Measurements from ENCODE around the gene PTPRG. TPM values are rescaled to one million over a fixed set of nuclear protein-coding genes. Genes with fewer than 3 reads are reported as not detected.

Gene PTPRG
- total and polyA plus RNA-seq, 7 donors: 0.69 to 76.3 (median 62.7) TPM

GRCh38 chr3:61861410-61861809 lies 300.0 kb downstream of the PTPRG start:
- TF ChIP-seq POLR2A (IDR thresholded peaks at IDR 0.05) (no peak), POLR2AphosphoS5 (IDR thresholded peaks at IDR 0.05) (no peak), EP300 (IDR thresholded peaks at IDR 0.05) (no peak)
- TF ChIP-seq, protein P1, sequence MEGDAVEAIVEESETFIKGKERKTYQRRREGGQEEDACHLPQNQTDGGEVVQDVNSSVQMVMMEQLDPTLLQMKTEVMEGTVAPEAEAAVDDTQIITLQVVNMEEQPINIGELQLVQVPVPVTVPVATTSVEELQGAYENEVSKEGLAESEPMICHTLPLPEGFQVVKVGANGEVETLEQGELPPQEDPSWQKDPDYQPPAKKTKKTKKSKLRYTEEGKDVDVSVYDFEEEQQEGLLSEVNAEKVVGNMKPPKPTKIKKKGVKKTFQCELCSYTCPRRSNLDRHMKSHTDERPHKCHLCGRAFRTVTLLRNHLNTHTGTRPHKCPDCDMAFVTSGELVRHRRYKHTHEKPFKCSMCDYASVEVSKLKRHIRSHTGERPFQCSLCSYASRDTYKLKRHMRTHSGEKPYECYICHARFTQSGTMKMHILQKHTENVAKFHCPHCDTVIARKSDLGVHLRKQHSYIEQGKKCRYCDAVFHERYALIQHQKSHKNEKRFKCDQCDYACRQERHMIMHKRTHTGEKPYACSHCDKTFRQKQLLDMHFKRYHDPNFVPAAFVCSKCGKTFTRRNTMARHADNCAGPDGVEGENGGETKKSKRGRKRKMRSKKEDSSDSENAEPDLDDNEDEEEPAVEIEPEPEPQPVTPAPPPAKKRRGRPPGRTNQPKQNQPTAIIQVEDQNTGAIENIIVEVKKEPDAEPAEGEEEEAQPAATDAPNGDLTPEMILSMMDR (IDR thresholded peaks at IDR 0.05): no peak
- Histone ChIP-seq H3K27me3 (no peaks in the 10 kb centered on the region), H3K36me3 (no peaks in the 10 kb centered on the region), H3K4me1 (peaks cover 0 to 57% (median 55%) of the 10 kb centered on the region in 4 donors), H3K9me3 (no peaks in the 10 kb centered on the region), H3K4me3 (no peak overlapping the region), H3K27ac (no peak overlapping the region)
- WGBS, 2 donors: 95 to 98% methylated on average over 1 of the region's 1 CpG
- intact Hi-C loops (cut with DNase I): loop anchor here (5.0 kb wide), 2 partner anchors 66 to 224 kb away; no protein-coding TSS in a partner anchor
- DNase-seq: no peak

DNA sequence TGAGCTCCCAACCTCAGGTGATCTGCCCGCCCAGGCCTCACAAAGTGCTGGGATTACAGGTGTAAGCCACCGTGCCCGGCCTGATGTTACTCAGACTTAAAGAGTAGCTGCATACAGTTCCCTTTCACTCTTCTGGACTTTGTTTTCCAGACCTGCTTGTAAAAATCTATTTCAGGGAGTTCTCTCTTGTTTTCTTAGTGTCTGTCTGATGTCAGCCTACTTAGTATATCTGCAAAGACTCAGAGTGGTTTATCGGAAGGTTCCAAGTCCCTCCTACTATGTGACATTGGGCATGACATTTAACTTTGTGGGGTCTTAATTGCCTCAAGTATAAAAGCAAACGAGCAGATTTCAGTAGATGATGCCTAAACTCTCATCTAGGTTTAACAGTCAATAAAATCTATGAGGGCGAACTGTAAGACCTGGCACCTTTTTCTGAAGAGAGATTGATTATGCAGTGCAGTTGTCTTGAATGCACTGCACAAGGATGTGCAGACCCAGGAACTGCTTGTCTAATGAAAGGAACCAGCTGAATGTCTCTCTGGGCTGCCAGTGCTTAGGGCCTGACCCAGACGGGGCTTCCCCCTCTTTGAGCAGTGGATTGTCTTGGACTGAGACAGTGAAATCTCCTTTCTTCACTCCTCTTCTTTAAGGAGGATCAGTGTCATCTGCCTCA lies 301.4 kb downstream of the PTPRG start:
- no peak overlapping the region for H3K4me3 ChIP-seq
- no peaks in the 10 kb centered on the region for H3K9me3 ChIP-seq
- intact Hi-C loops (cut with DNase I): loop anchor here (5.0 kb wide), 2 partner anchors 65 to 225 kb away; no protein-coding TSS in a partner anchor
- H3K27me3 ChIP-seq: no peaks in the 10 kb centered on the region
- 69 to 70% methylated on average over 7 of the region's 7 CpGs for WGBS, 2 donors
- no peak for DNase-seq
- H3K4me1 ChIP-seq: peaks cover 0 to 57% (median 55%) of the 10 kb centered on the region in 4 donors
- TF ChIP-seq POLR2A (IDR thresholded peaks at IDR 0.05) (no peak), EP300 (IDR thresholded peaks at IDR 0.05) (peak in 1 of 4 donors; percentile 35), POLR2AphosphoS5 (IDR thresholded peaks at IDR 0.05) (peak; percentile 68 to 90 (median 78))
- TF ChIP-seq, protein P1 (IDR thresholded peaks at IDR 0.05): no peak
- H3K27ac ChIP-seq: peak overlapping the region in 3 of 4 donors; percentile 58 to 67 (median 59)
- no peaks in the 10 kb centered on the region for H3K36me3 ChIP-seq

DNA sequence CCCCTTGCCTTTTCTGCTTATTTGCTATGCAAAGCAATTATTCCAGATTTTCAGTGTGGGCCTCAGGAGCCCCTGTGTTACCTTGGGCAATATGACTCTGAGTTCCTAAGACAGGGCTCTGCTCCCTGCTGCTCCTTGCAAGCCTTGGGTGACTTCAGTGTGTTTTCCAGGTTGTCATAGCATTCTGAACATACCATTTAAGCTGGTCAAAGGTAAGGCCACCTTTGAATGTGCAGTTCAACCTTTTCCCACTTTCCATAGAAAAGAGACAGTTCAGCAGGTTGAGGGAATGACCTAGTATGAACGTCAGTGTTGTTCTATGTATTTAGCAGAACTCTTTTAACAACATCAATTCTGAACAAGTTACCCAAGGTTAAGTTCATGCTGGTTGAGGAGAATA lies 302.2 kb downstream of the PTPRG start:
- intact Hi-C loops (cut with DNase I): loop anchor here (5.0 kb wide), 2 partner anchors 64 to 226 kb away; no protein-coding TSS in a partner anchor

GRCh38 chr3:61864886-61865285 lies 303.5 kb downstream of the PTPRG start:
- Histone ChIP-seq H3K27ac (peak overlapping the region in 1 of 4 donors; percentile 12), H3K9me3 (no peaks in the 10 kb centered on the region), H3K36me3 (no peaks in the 10 kb centered on the region), H3K4me3 (no peak overlapping the region), H3K27me3 (no peaks in the 10 kb centered on the region), H3K4me1 (peaks cover 0 to 64% (median 59%) of the 10 kb centered on the region in 4 donors)
- intact Hi-C loops (cut with DNase I): loop anchor here (5.0 kb wide), 2 partner anchors 62 to 228 kb away; no protein-coding TSS in a partner anchor
- no peak for TF ChIP-seq EP300 (IDR thresholded peaks at IDR 0.05)
- TF ChIP-seq POLR2AphosphoS5 (IDR thresholded peaks at IDR 0.05): no peak
- TF ChIP-seq POLR2A (IDR thresholded peaks at IDR 0.05): no peak
- TF ChIP-seq, protein P1 (IDR thresholded peaks at IDR 0.05): no peak
- DNase-seq: no peak
- 83 to 89% methylated on average over 1 of the region's 1 CpG for WGBS, 2 donors

More for the DNA sequence above, 302.2 kb downstream of the PTPRG start:
- Histone ChIP-seq H3K9me3 (no peaks in the 10 kb centered on the region), H3K27ac (peak overlapping the region in 3 of 4 donors; percentile 58 to 67 (median 59)), H3K27me3 (no peaks in the 10 kb centered on the region), H3K4me1 (peaks cover 0 to 53% (median 51%) of the 10 kb centered on the region in 4 donors), H3K36me3 (no peaks in the 10 kb centered on the region), H3K4me3 (no peak overlapping the region)
- DNase-seq: no peak
- 70 to 74% methylated on average over 1 of the region's 1 CpG for WGBS, 2 donors
- TF ChIP-seq, protein P1 (IDR thresholded peaks at IDR 0.05): no peak
- TF ChIP-seq POLR2A (IDR thresholded peaks at IDR 0.05) (no peak), EP300 (IDR thresholded peaks at IDR 0.05) (no peak)
